Body of pancreas (tissue), 4 donors: ENCODE measurements around the gene RAB41. TPM values are rescaled to one million over a fixed set of nuclear protein-coding genes. Genes with fewer than 3 reads are reported as not detected.

Experiments used
- ATAC-seq: fragments of 150-250 bp; one replicate; pipeline ENCODE4 v1.9.1; 2016
- DNase-seq, 4 donors: peaks; one replicate each; pipeline ENCODE4 v3.0.0-alpha.2; 2019
- H3K27ac ChIP-seq, 4 donors: fragments of 200-600 bp; sonication (generic); 1 replicate in 3 of 4; 2 replicates in 1 of 4; pipeline versions ENCODE4 v1.5.1 to v1.6.1; 2016 to 2019; ENCODE audit warnings: mild to moderate bottlenecking in 1 of 4, mixed read lengths in 1 of 4, moderate library complexity in 1 of 4
- H3K27me3 ChIP-seq, 2 donors: fragments of 200-600 bp; sonication (generic); one replicate each; pipeline ENCODE4 v1.6.0; 2016; ENCODE audit warnings: mild to moderate bottlenecking in 1 of 2
- H3K36me3 ChIP-seq, 2 donors: fragments of 200-600 bp; sonication (generic); replicated peaks in 1 of 2; 2 replicates each; pipeline ENCODE4 v1.5.1; 2016; ENCODE audit warnings: low read depth in 2 of 2; ENCODE audit not compliant: insufficient read depth in 1 of 2
- H3K4me1 ChIP-seq: fragments of 200-600 bp; sonication (generic); one replicate; pipeline ENCODE4 v1.6.0; 2016
- H3K4me3 ChIP-seq, 2 donors: fragments of 200-600 bp; sonication (generic); 1 replicate in 1 of 2; 2 replicates in 1 of 2; pipeline ENCODE4 v1.5.1; 2016 to 2019
- H3K9me3 ChIP-seq, 3 donors: fragments of 200-600 bp; sonication (generic); 1 replicate in 2 of 3; 2 replicates in 1 of 3; pipeline ENCODE4 v1.5.1; 2016
- CTCF ChIP-seq, 7 experiments: fragments of 450-650 bp in 4 of 7; fragments of 200-600 bp in 3 of 7; sonication (generic) in 3 of 7; IDR thresholded peaks; one replicate each; pipeline ENCODE4 v1.5.1; 2016 to 2019; ENCODE audit warnings: antibody characterized with exemption in 7 of 7
- POLR2A ChIP-seq, 3 donors: fragments of 450-650 bp; IDR thresholded peaks; one replicate each; pipeline ENCODE4 v1.6.1; 2016; ENCODE audit warnings: antibody characterized with exemption in 3 of 3, mild to moderate bottlenecking in 2 of 3
- WGBS, 2 donors: methylation state at CpG; one replicate each; pipeline ENCODE4 v1.1.5; 2017; 5-methylcytosine and 5-hydroxymethylcytosine counted together
- intact Hi-C: fragments of 100-400 bp; cut with DNase I; formaldehyde crosslinking; loops from one replicate; pipeline ENCODE4 v1.15.1; 2023
- total RNA-seq, 2 donors: library from RNA; depleted of rRNA; stranded (reverse); fragments of >200 nt; gene quantifications; one replicate each; pipeline ENCODE4 v1.1.0, GENCODE V29; 2016

RAB41 gene
- total RNA-seq, 2 donors from 2014 or later: not detected

- WGBS, 2 donors: 83 to 100% methylated on average over 2 of the region's 3 CpGs
- Histone ChIP-seq H3K4me3 (no peak overlapping the region), H3K4me1 (no peaks in the 10 kb centered on the region), H3K36me3 (no peaks in the 10 kb centered on the region), H3K27me3 (no peaks in the 10 kb centered on the region), H3K9me3 (no peaks in the 10 kb centered on the region), H3K27ac (no peak overlapping the region)
- TF ChIP-seq POLR2A (IDR thresholded peaks at IDR 0.05) (no peak), CTCF (IDR thresholded peaks at IDR 0.05) (no peak)
- no peak for ATAC-seq
- no peak for DNase-seq
- intact Hi-C loops: no loop called here
These were observed 1.4 kb upstream of the RAB41 start for GRCh38 chrX:70280573-70280972.

GRCh38 chrX:70289168-70289792 is 7.3 kb downstream of the RAB41 start:
- Histone ChIP-seq H3K9me3 (no peaks in the 10 kb centered on the region), H3K4me3 (peak overlapping the region in 1 of 2 donors; percentile 32), H3K36me3 (no peaks in the 10 kb centered on the region), H3K27ac (peak overlapping the region in 3 of 4 donors; percentile 26 to 68 (median 57)), H3K27me3 (no peaks in the 10 kb centered on the region), H3K4me1 (peaks cover 12% of the 10 kb centered on the region)
- WGBS, 2 donors: 30% methylated on average over 5 to 11 of the region's 11 CpGs
- DNase-seq (no peak), ATAC-seq (no peak)
- TF ChIP-seq CTCF (IDR thresholded peaks at IDR 0.05): no peak
- TF ChIP-seq POLR2A (IDR thresholded peaks at IDR 0.05): no peak
- intact Hi-C loops: no loop called here

- Histone ChIP-seq H3K9me3 (no peaks in the 10 kb centered on the region), H3K27ac (peak within 1 kb of the TSS in 3 of 4 donors; percentile 26 to 68 (median 57)), H3K27me3 (no peaks in the 10 kb centered on the region), H3K36me3 (no peaks in the 10 kb centered on the region), H3K4me1 (peaks cover 12% of the 10 kb centered on the region), H3K4me3 (peak within 1 kb of the TSS in 1 of 2 donors; percentile 32)
- peak in 2 of 3 donors; percentile 35 to 46 for TF ChIP-seq POLR2A (IDR thresholded peaks at IDR 0.05)
- TF ChIP-seq CTCF (IDR thresholded peaks at IDR 0.05): no peak
- ATAC-seq (peak; percentile 100), DNase-seq (peak; percentile 76 to 84 (median 82))
- 0% methylated on average over 13 to 62 of the region's 62 CpGs for WGBS, 2 donors
- intact Hi-C loops: no loop called here
These were observed 8.1 kb downstream of the RAB41 start, which contains the start of the genes KIF4A and PDZD11 for GRCh38 chrX:70289793-70290770. Gene KIF4A (plus strand): TSS chrX:70290104. CDS start chrX:70290459, 355 bp downstream. Gene PDZD11 (minus strand): TSS chrX:70289927. CDS start chrX:70289341, 586 bp downstream.

- WGBS, 2 donors: 0% methylated on average over 1 of the region's 1 CpG
- Histone ChIP-seq H3K4me1 (peaks cover 12% of the 10 kb centered on the region), H3K36me3 (no peaks in the 10 kb centered on the region), H3K9me3 (no peaks in the 10 kb centered on the region), H3K27ac (no peak overlapping the region), H3K27me3 (no peaks in the 10 kb centered on the region), H3K4me3 (no peak overlapping the region)
- intact Hi-C loops: no loop called here
- no peak for DNase-seq
- no peak for ATAC-seq
- no peak for TF ChIP-seq CTCF (IDR thresholded peaks at IDR 0.05)
- no peak for TF ChIP-seq POLR2A (IDR thresholded peaks at IDR 0.05)
These were observed 10.8 kb downstream of the RAB41 start for GRCh38 chrX:70292788-70293187.
